Ascending aorta (tissue), 2 donors: ENCODE data around the gene PDE10A. TPM values are rescaled to one million over a fixed set of nuclear protein-coding genes. Genes with fewer than 3 reads are reported as not detected.

ENCODE experiments used
- DNase-seq, 2 donors: peaks; one replicate each; pipeline ENCODE4 v3.0.0-alpha.2; 2019; ENCODE audit warnings: low spot score in 2 of 2
- H3K27ac ChIP-seq, 2 donors: fragments of 200-600 bp; sonication (generic); one replicate each; pipeline ENCODE4 v1.5.1; 2016 to 2017; ENCODE audit warnings: mild to moderate bottlenecking in 1 of 2
- H3K27me3 ChIP-seq: fragments of 200-600 bp; sonication (generic); one replicate; pipeline ENCODE4 v1.5.1; 2017
- H3K36me3 ChIP-seq, 2 donors: fragments of 200-600 bp; sonication (generic); one replicate each; pipeline ENCODE4 v1.5.1; 2016
- H3K4me1 ChIP-seq, 2 donors: fragments of 200-600 bp; sonication (generic); one replicate each; pipeline ENCODE4 v1.5.1; 2016 to 2017; ENCODE audit warnings: mild to moderate bottlenecking in 1 of 2
- H3K4me3 ChIP-seq, 2 donors: fragments of 200-600 bp; sonication (generic); one replicate each; pipeline ENCODE4 v1.5.1; 2016 to 2017; ENCODE audit warnings: mild to moderate bottlenecking in 1 of 2
- H3K9me3 ChIP-seq, 2 donors: fragments of 200-600 bp; sonication (generic); one replicate each; pipeline ENCODE4 v1.5.1; 2016
- intact Hi-C: fragments of 100-400 bp; cut with DNase I; formaldehyde crosslinking; loops from one replicate; pipeline ENCODE4 v1.15.1; 2023
- total RNA-seq: library from RNA; depleted of rRNA; stranded (reverse); fragments of >200 nt; gene quantifications from one replicate; pipeline ENCODE4 v1.1.0, GENCODE V29; 2016
- TF ChIP-seq, protein P1 (sequence below), 3 experiments: fragments of 200-600 bp in 2 of 3; fragments of 450-650 bp in 1 of 3; sonication (generic) in 2 of 3; IDR thresholded peaks; one replicate each; pipeline ENCODE4 v1.5.1; 2016 to 2019; ENCODE audit warnings: antibody characterized with exemption in 3 of 3, mild to moderate bottlenecking in 1 of 3, moderate library complexity in 1 of 3

PDE10A gene
- total RNA-seq, 1 donor from 2014 or later = 2.0 TPM

DNA sequence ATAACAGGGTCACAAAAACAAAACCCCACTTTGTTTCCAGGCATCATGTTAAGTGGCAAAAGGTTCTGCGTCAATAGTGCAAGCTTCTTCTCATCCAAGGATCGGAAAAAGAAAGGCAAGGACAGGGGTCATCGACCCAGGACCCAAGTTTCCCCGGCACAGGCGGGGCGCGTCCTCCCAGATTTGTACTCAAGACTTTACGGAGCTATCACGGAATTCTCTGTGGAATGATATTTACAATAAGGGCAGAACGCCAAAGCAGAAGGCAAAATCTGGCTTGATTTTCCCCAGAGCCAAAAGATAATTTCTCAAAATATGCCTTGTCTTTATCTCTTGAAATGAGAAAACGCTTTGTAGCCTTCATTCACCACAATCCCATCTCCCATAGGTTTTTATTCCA is 25.5 kb downstream of the PDE10A start:
- DNase-seq = no peak
- no peak overlapping the region for H3K4me3 ChIP-seq
- TF ChIP-seq, protein P1, sequence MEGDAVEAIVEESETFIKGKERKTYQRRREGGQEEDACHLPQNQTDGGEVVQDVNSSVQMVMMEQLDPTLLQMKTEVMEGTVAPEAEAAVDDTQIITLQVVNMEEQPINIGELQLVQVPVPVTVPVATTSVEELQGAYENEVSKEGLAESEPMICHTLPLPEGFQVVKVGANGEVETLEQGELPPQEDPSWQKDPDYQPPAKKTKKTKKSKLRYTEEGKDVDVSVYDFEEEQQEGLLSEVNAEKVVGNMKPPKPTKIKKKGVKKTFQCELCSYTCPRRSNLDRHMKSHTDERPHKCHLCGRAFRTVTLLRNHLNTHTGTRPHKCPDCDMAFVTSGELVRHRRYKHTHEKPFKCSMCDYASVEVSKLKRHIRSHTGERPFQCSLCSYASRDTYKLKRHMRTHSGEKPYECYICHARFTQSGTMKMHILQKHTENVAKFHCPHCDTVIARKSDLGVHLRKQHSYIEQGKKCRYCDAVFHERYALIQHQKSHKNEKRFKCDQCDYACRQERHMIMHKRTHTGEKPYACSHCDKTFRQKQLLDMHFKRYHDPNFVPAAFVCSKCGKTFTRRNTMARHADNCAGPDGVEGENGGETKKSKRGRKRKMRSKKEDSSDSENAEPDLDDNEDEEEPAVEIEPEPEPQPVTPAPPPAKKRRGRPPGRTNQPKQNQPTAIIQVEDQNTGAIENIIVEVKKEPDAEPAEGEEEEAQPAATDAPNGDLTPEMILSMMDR (IDR thresholded peaks at IDR 0.05) = no peak
- no peaks in the 10 kb centered on the region for H3K36me3 ChIP-seq
- no peaks in the 10 kb centered on the region for H3K27me3 ChIP-seq
- no peaks in the 10 kb centered on the region for H3K9me3 ChIP-seq
- intact Hi-C loops = no loop called here
- H3K4me1 ChIP-seq = no peaks in the 10 kb centered on the region
- H3K27ac ChIP-seq = no peak overlapping the region

DNA sequence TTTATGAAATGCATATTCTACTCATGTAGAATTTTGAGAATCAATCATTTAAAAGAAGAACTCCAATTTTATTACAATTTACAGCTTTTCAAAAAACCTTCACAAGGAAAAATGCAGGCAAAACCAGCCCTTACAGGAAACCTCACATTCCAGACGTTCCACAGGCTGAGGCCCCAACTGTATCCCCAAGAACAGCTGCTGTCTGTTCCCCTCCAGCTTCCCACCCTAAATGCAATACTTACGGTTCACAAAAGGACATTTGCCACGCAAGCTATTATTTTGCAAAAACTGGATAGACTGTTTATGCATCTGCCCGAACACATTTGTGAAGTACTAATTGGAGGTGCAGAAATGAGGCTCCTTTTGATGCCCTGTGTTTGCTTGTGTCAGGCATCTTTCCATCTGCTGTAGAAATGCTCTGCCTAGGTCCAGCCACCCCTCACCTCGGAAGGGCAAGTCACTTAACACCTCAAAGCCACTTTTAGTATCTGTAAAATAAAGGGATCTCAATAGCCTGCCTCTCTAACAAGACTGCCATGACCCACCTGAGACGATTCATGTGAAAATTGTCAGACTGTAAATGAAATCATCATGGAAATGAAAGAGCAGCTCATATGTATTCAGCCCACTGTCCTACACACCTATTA is 26.5 kb downstream of the PDE10A start:
- no peak overlapping the region for H3K27ac ChIP-seq
- H3K27me3 ChIP-seq = no peaks in the 10 kb centered on the region
- H3K4me1 ChIP-seq = no peaks in the 10 kb centered on the region
- intact Hi-C loops = no loop called here
- TF ChIP-seq, protein P1 (IDR thresholded peaks at IDR 0.05) = no peak
- H3K36me3 ChIP-seq = no peaks in the 10 kb centered on the region
- no peak for DNase-seq
- no peak overlapping the region for H3K4me3 ChIP-seq
- no peaks in the 10 kb centered on the region for H3K9me3 ChIP-seq

DNA sequence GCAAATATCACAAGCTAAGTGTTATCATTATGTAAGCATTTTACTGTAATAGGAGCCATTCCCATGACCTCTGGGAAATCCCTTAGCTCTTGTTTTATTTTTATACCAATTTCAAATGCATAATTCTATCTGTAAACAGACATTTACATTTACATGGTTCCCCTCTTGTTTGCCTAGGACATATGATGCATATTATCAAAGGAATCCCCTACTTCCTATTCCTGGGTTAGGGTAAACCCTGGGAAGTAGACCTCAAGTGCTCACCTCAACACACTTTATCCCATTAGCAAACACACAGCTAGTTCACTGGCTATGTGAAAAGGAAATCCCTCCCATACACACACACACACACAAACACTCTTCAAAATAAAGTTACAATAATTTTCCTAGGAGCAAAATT is 27.1 kb downstream of the PDE10A start:
- no peak for DNase-seq
- TF ChIP-seq, protein P1 (IDR thresholded peaks at IDR 0.05) = no peak
- no peaks in the 10 kb centered on the region for H3K9me3 ChIP-seq
- H3K4me1 ChIP-seq = no peaks in the 10 kb centered on the region
- H3K36me3 ChIP-seq = no peaks in the 10 kb centered on the region
- no peak overlapping the region for H3K4me3 ChIP-seq
- no peaks in the 10 kb centered on the region for H3K27me3 ChIP-seq
- H3K27ac ChIP-seq = no peak overlapping the region
- intact Hi-C loops = no loop called here

DNA sequence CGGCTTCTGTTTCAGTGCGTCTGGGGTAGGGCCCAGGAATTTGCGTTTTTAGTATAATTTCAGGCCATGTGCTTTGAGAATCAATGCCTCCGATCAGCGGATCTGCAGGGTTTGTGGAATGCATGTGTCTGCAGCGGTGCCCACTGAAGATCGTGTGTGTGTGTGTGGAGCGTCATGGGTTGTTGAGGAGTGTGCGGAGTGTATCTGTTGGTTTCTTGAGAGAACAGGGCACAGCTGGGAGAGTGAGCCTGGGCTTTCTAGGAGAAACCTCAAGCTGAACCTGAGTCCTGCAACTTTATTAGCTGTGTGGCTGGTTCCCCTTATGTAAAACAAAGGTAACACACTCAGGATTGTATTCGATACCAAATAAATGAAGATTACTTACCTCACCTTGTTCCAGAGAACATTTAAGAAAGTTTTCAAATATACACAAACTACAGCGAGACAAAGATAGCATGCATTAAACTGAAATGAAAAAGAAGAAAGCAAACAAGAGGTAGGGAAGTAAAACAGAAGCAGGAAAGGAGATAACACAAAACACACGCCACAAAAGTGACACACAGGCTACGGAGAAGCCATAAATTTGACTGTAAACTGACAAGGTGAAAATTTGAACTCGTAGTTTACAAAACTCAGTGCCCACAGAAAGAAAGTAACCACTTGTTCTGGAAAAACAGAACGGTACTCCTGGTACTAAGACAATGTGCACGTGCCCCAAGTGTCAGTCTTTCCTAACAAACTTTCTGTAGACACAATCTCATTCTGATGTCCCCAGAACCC is 28.8 kb downstream of the PDE10A start:
- TF ChIP-seq, protein P1 (IDR thresholded peaks at IDR 0.05) = no peak
- H3K27me3 ChIP-seq = no peaks in the 10 kb centered on the region
- no peaks in the 10 kb centered on the region for H3K36me3 ChIP-seq
- H3K4me1 ChIP-seq = no peaks in the 10 kb centered on the region
- intact Hi-C loops = no loop called here
- no peak overlapping the region for H3K27ac ChIP-seq
- no peak for DNase-seq
- H3K4me3 ChIP-seq = no peak overlapping the region
- H3K9me3 ChIP-seq = no peaks in the 10 kb centered on the region

DNA sequence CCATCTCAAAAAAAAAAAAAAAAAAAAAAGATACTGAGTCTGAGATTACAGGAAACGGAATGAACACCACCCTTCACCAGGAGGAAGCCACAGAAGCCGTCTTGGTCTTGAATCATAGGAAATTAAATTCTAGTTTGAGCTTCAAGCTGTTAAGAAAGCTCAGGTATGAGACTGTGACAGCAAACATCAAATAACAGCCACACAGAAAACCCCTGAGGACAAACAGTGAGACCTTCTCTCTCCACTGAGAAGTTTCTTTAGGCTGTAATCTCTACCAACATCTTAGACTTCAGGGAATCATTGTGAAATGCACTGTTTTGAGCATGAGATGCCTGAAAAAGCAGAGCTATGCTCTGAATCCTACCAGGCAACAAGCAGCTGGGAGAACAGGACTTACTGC is 30.8 kb downstream of the PDE10A start:
- Histone ChIP-seq H3K27me3 (no peaks in the 10 kb centered on the region), H3K4me1 (no peaks in the 10 kb centered on the region), H3K9me3 (no peaks in the 10 kb centered on the region), H3K27ac (no peak overlapping the region), H3K36me3 (no peaks in the 10 kb centered on the region), H3K4me3 (no peak overlapping the region)
- DNase-seq = no peak
- intact Hi-C loops = no loop called here
- TF ChIP-seq, protein P1 (IDR thresholded peaks at IDR 0.05) = no peak
